Naive B cell (primary cell): ENCODE results near the gene ZNF70. TPM values are rescaled to one million over a fixed set of nuclear protein-coding genes. Genes with fewer than 3 reads are reported as not detected.

Source experiments
- polyA plus RNA-seq, 6 donors: library from polyadenylated mRNA; unstranded; fragments of 300-500 nt; fragmentation: Illumina TruSeq; gene quantifications; one replicate each; pipeline ENCODE4 v1.2.3, GENCODE V29; 2021; ENCODE audit warnings: low read depth in 6 of 6

ZNF70 gene
- polyA plus RNA-seq, 6 donors from 2014 or later: 0.22 to 1.0 (median 0.47) TPM; not detected in 1

Other genes starting within 250 kb of the ZNF70 start
- not detected for gene IGLL1, start 170.8 kb downstream of the ZNF70 start, polyA plus RNA-seq
- gene DRICH1, start 118.8 kb downstream of the ZNF70 start, polyA plus RNA-seq: under 1 TPM in 2 of 6 donors, not detected in 4; 0.21 to 0.23 TPM
- gene RGL4, start 60.1 kb downstream of the ZNF70 start, polyA plus RNA-seq: 1 to 10 TPM in 5 of 6 donors, under 1 TPM in 1; 0.78 to 3.9 (median 1.9) TPM
- 1,000 to 10,000 TPM in 5 of 6 donors, 100 to 1,000 TPM in 1; 910 to 1,673 (median 1,335) TPM for gene VPREB3, start 3.3 kb upstream of the ZNF70 start, polyA plus RNA-seq
- gene C22orf15, start 11.9 kb upstream of the ZNF70 start, polyA plus RNA-seq: 1 to 10 TPM in 2 of 6 donors, under 1 TPM in 2, not detected in 2; 0.13 to 4.9 (median 1.0) TPM
- 10 to 100 TPM; 36.3 to 65.9 (median 62.6) TPM for gene CHCHD10, start 16.9 kb upstream of the ZNF70 start, polyA plus RNA-seq
- gene MMP11, start 21.7 kb upstream of the ZNF70 start, polyA plus RNA-seq: 10 to 100 TPM; 10.2 to 18.9 (median 14.2) TPM
- gene SMARCB1, start 35.9 kb upstream of the ZNF70 start, polyA plus RNA-seq: 10 to 100 TPM; 73.0 to 90.9 (median 78.1) TPM
- gene DERL3, start 87.9 kb upstream of the ZNF70 start, polyA plus RNA-seq: 10 to 100 TPM; 25.2 to 33.9 (median 26.4) TPM
- gene SLC2A11, start 106.8 kb upstream of the ZNF70 start, polyA plus RNA-seq: 10 to 100 TPM in 4 of 6 donors, 1 to 10 TPM in 2; 7.0 to 15.9 (median 10.9) TPM
- 1,000 to 10,000 TPM in 2 of 6 donors, 100 to 1,000 TPM in 4; 853 to 1,113 (median 946) TPM for gene MIF, start 143.3 kb upstream of the ZNF70 start, polyA plus RNA-seq
- gene GSTT2B, start 210.1 kb upstream of the ZNF70 start, polyA plus RNA-seq: not detected
- 1 to 10 TPM in 5 of 6 donors, under 1 TPM in 1; 0.89 to 5.3 (median 1.3) TPM for gene DDTL, start 215.8 kb upstream of the ZNF70 start, polyA plus RNA-seq
- 100 to 1,000 TPM; 111 to 156 (median 127) TPM for gene DDT, start 223.3 kb upstream of the ZNF70 start, polyA plus RNA-seq
- gene GSTT2, start 229.0 kb upstream of the ZNF70 start, polyA plus RNA-seq: not detected